Measurements from ENCODE around the gene EPHA6. TPM values are rescaled to one million over a fixed set of nuclear protein-coding genes. Genes with fewer than 3 reads are reported as not detected.

The EPHA6 gene
- total RNA-seq, 1 experiment from 2014 or later = 0.61 TPM

DNA sequence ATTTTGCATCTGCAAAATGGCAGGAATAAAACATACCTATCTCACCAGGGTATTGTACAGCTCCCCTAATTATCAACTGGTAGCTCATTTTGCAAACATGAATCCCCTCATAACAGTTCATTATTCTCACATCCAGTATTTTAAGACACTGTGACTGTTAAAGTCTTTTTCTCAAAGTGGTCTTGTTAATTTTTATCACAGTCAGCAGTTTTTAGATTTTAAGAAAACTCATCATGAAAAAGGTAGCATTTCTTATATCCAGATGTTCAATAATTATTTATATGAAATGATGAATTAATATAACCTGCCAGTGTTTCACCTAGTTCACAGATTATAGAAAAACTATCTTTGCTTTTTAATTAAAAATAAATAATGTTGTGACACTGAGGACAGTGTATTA lies 595.2 kb downstream of the EPHA6 start:
- Histone ChIP-seq H3K14ac (ENCODE audit: insufficient read depth, low read length) (no peak overlapping the region), H4K91ac (ENCODE audit: insufficient read length, low read depth, low read length) (no peak overlapping the region), H2BK12ac (ENCODE audit: insufficient read length, low read depth, low read length) (no peak overlapping the region), H4K5ac (ENCODE audit: insufficient read length, low read depth, low read length) (no peak overlapping the region), H2AK5ac (ENCODE audit: insufficient read length, low read length) (no peak overlapping the region), H3K56ac (ENCODE audit: insufficient read length, low read depth, low read length) (no peak overlapping the region), H3K4me2 (ENCODE audit: insufficient read depth, insufficient read length, low read length) (no peak overlapping the region), H3K23me2 (ENCODE audit: insufficient read length, low read depth, low read length, poor library complexity, severe bottlenecking) (no peaks in the 10 kb centered on the region), H2AFZ (ENCODE audit: low read length) (no peak overlapping the region), H4K20me1 (ENCODE audit: control insufficient read depth, insufficient read depth, insufficient read length) (no peaks in the 10 kb centered on the region), H3K4ac (ENCODE audit: low read depth, low read length) (no peak overlapping the region), H2BK20ac (ENCODE audit: low read depth, low read length, poor library complexity, severe bottlenecking) (no peak overlapping the region), H3K23ac (ENCODE audit: insufficient read length, low read depth, low read length) (no peak overlapping the region), H3T11ph (ENCODE audit: low read length) (no peak overlapping the region), H2BK15ac (ENCODE audit: low read depth, low read length) (no peak overlapping the region), H4K8ac (replicated peaks; ENCODE audit: insufficient read length, low read depth, low read length) (no peak overlapping the region), H3K27ac (ENCODE audit: insufficient read length, low read depth, low read length) (no peak overlapping the region), H3K79me2 (ENCODE audit: insufficient read depth, low read length) (no peaks in the 10 kb centered on the region), H3K4me1 (ENCODE audit: insufficient read depth, low read length) (no peaks in the 10 kb centered on the region), H3K9me3 (ENCODE audit: control insufficient read depth, low read depth, low read length) (no peaks in the 10 kb centered on the region), H3K9ac (ENCODE audit: extremely low read depth, insufficient read length, low read length) (no peak overlapping the region), H2BK5ac (ENCODE audit: insufficient read length, low read length) (no peak overlapping the region), H3K79me1 (ENCODE audit: insufficient read depth, low read depth, low read length, poor library complexity, severe bottlenecking) (no peaks in the 10 kb centered on the region), H3K18ac (ENCODE audit: insufficient read length, low read depth, low read length) (no peak overlapping the region), H3K27me3 (ENCODE audit: insufficient read depth, low read length) (no peaks in the 10 kb centered on the region), H2BK120ac (ENCODE audit: low read depth, low read length, poor library complexity, severe bottlenecking) (no peak overlapping the region)
- TF ChIP-seq CTCF (conservative IDR thresholded peaks at IDR 0.05) = no peak
- H3K9me3 Mint-ChIP-seq = no peaks in the 10 kb centered on the region
- H3K27ac Mint-ChIP-seq = no peak overlapping the region
- DNase-seq = no peak
- H3K4me1 Mint-ChIP-seq = peaks cover 3 to 4% of the 10 kb centered on the region in 2 experiments; a peak in 3 of 4 replicates
- H3K27me3 Mint-ChIP-seq (ENCODE audit: low read depth) = no peaks in the 10 kb centered on the region
- no peak overlapping the region for H3K4me3 Mint-ChIP-seq
- H3K36me3 Mint-ChIP-seq (ENCODE audit: insufficient read depth in 1 of 3, low read depth in 3 of 3) = no peaks in the 10 kb centered on the region
